GM19452 (cell line): ENCODE data around the gene SH2D5.

Experiments used
- ATAC-seq: cut with Tn5 transposase; IDR thresholded peaks from one replicate; pipeline ENCODE4 v1.9.1; 2021; ENCODE audit not compliant: unreplicated experiment

Gene SH2D5

DNA sequence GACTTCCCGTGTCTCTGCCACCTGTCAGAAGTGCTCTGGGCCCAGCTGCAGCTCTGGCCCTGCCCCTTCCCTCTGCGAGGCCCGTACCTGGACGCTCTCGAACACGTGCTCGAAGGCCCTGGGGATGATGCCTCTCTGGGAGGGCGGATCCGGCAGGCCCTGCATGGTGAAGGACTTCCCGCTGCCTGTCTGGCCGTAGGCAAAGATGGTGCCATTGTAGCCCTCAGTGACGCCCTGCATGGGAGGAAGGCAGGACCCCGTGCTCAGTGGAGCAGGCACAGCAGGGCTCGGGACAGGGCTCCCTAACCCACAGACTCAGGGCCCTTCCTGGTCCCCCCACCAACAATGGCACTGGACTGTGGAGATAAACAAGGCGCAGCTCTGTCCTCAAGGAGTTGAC, 17.1 kb downstream of the SH2D5 start:
- ATAC-seq: no peak

DNA sequence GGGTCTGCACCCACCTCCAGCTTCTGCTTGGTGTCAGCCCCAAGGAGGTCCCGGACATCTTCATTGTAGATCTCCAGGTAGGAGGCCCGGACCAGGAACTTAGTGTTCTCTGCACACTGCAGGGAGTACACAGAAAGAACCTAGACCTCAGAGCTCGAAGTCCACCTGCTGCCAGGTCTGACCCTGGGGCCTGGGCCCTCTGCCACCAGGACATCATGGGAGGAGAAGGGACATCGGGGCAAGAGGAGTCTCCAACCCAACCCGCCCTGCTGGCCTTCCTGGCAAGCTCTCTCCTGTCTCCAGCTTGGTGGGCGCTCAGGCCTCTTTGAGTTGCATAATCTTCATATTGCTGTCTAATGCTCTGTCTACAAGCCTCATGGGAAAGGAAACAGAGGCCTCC, 19.1 kb downstream of the SH2D5 start:
- no peak for ATAC-seq

DNA sequence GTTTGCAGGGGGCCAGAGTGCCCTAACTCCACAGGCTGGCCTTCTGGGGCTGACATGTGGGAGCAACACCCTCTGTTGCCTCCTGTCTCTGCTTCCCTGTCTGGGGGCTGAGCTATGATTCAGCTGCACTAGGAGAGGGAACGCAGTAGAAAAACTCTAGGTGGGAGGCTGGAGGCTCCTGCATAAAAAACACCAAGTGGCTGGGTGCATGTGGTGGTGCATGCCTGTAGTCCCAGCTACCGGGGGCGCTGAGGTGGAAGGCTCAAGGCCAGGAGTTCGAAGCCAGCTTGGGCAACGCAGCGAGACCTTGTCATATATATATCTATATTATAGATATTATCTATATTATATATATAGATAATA, 20.3 kb downstream of the SH2D5 start:
- ATAC-seq: no peak

DNA sequence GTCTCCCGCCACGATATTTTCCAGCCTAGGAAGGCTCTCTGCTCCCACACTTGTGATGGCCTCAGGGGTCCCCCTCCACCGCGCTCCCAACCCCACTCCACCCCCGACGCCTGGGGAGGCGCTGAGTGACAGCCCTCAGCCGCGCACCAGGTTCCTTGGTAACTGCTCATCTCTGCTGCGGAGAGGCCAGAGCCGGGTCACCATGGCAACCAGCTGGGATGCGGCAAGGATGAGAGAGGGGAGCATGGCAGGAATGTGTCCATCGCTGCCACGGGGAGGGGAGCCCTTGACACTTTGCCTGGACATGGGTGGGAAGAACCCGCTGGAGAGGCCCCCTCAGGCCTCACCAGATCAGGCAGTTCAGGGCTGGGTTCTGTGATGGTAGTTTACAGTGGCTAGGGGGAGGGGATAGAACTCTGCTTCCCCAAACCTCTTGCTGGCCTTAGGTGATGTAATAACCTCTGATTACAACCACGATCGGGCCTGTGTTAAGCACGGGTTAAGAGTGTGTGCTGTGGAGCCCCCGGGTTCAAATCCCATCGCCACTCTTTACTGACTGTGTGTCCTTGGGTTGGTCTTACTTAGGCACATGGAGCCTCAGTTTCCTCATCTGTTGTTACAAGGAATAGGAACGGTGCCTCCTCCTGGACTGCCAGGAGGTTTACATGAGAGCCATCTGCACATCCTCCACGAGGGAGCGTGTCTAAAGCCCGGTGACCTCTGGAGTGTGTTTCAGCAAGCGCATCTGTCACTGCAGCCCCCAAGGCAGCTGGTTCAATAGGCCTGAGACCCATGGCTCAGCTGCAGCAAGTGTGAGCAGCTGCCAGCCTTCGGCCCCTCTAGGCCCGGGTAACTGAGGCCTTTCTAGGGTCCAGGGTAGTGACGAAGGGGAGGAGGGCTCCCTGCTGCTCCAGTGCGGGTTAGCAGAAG, 21.0 kb downstream of the SH2D5 start:
- ATAC-seq: no peak

DNA sequence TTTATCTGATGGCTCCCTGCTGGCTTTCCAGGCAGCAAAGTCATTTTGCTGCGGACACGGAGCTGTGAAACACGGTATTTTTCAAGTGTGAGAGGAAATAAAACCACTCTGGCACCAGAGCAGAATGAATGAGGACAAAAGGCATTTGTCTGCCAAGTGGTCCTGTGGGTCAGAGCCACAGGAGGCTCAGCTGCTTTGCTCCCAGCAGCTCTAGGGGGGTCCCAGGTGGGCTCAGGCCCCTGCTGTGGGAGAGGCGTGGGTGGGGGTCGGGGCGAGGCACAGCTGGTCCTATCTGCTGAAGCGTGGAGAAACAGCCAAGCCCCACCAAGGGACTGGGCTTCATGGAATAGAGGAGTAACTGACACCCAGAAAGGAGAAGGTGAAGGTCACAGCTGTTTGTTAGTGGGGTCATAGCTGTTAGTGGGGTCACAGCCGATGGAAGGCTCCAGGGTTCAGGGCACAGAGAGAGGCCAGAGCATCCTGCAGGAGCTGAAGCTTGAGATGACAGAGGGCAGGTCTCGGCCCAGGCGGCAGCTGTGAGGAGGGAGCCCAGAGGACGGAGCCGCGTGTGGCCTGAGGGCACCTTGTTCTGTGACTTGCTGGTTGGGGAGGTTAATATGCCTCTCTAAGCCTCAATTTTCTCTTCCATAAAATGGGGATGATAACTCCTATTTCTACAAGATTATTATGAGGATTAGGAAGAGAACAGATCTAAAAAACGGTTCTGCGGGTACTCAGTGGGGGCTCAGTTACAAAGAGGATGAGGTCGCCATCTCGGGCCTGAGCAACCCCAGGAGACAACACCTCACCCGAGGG, 21.8 kb downstream of the SH2D5 start:
- no peak for ATAC-seq

DNA sequence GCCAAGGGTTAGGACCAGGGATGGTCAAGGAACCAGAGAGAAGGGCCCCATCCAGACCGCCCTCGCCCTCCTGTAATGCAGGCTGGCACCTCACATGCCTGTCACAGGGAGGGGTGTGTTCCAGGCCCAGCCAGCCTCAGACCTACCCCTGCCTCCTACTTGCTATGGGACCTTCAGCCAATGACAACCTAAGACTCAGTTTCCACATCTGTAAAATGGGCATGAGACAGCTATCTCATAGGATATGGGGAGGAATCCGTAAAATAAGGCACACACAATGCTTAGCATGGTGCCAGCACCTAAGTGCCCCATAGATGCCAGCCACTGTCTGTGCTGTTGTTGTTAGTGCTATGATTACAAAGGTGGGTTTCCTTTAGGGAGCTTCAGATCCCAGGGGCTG, 22.6 kb downstream of the SH2D5 start:
- no peak for ATAC-seq

DNA sequence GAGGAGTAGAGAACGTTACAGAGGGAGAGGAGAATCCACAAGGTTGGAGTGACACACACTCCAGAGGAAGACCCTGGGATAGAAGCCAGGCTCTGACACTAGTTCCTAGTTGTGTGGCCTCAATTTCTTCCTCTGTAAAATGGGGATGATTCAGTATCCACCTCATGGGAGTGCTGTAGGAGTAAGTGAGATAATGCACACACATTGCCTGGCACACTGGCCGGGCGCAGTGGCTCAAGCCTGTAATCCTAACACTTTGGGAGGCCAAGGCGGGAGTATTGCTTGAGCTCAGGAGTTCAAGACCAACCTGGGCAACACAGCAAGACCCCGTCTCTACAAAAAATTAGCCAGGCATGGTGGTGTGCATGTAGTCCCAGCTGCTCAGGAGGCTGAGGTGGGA, 23.6 kb downstream of the SH2D5 start:
- no peak for ATAC-seq

DNA sequence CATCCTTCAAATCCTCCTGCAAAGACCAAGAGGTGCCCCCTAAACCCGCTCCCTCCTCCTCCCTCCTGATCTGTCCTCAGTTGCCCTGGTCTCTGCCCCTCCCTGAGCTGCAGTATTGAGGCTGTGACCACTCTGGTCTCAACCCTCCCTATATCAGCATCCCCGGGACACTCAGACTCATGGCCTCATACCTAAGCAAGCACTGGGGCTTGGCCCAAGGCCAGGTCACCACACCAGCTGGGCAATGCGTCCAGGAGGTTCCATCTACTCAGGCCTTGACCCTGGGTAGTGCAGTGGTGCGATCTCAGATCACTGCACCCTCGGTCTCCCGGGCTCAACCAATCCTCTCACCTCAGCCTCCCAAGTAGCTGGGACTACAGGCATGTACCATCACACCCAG, 24.4 kb downstream of the SH2D5 start:
- no peak for ATAC-seq

DNA sequence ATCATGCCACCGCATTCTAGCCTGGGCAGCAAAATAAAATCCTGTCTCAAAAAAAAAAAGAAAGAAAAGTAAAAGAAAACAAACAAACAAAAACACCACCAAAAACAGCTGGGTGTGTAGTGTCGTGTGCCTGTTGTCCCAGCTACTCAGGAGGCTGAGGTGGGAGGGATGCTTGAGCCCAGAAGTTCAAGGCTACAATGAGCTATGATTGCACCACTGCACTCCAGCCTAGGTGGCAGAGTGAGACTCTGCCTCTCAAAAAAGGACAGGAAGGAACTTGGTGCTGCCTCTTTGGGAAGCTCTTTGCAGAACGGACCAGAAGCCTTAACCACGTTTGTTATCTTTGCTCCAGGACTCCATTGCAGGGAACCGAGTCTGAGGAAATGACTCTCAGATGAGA, 25.7 kb downstream of the SH2D5 start:
- ATAC-seq: no peak

DNA sequence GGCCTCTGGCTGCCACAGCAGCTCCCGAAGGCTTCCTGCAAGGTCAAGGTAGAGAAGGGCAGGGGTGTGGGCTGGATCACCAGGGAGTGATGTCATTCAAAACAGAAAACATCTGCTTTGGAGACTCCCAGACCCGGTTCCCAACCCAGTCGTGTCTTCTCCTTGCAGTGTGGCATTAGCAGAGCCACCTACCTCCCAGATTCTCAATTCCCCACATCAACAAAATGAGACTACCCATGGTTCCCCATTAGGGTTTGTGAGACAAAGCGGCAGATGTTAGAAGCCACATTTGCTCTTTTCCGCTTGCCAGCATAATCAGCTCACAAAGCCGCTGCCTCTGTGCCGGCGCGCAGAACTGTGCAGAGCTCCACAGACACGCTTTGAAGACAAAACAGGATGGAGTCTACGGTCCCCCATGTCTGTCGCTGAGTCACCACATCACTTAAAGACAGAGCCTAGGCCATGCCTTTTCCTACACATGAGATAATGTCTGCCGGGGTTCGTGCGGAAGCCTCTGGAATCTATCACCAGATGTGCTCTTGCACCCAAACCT, 27.2 kb downstream of the SH2D5 start:
- no peak for ATAC-seq

DNA sequence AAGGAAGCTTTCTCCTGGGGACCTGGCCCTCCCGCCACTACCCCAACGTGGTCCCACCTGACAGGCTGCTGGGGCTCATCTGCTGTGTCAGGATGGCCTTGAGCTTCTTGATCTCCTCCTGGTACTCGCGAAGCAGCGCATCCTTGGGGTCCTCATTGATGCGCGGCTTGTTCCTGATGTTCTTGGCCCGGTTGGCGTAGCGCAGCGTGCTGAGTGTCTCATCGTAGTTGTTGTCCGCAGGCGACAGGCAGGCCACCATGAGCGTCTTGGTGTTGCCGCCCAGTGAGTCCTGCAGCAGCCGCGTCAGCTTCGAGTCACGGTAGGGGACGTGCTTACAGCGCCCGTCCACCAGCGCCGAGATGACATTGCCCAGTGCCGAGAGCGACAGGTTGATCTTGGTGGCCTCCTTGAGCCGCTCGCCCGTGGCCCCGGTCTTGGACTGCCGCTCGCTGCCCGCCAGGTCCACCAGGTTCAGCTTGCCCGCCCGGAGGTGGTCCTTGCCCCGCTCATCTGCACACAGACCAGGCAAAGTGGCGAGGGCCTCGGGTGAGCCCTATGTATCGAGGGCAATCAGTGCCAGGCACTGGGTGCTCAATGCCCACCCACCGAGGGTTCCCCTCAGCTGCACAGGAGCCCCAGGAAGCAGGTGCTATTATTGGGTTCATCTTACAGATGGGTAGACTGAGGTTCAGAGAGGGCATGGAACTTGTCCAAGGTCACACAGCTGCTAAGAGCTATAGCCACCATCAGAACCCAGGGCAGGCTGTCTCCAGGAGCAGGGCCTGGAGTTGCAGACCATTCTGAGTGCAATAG, 27.9 kb downstream of the SH2D5 start:
- ATAC-seq: no peak

DNA sequence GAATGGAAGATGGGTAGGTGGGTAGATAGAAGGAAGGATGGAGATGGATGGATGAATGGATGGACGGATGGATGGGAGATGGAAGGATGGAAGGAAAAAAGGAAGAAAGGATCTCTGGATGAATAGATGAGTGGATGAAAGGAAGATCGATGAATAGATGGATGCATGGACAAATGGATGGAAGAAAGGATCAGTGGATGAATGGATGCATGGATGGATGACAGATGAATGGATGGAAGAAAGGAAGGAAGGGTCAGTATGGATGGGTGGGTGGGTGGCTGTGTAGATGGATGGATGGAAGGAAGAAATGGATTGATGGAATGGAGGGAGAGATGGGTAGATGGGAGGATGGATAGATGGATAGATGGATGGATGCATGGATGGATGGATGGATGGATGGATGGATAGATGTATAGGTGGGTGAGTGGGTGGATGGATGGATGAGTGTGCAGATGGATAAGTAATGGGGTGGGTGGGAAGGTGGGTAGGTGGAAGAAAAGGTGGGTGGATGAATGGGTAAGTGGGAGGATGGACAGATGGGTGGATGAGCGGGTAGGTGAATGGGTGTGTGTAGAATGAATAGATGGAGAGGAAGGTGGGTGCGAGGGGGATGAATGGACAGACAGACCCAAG, 29.3 kb downstream of the SH2D5 start:
- no peak for ATAC-seq

DNA sequence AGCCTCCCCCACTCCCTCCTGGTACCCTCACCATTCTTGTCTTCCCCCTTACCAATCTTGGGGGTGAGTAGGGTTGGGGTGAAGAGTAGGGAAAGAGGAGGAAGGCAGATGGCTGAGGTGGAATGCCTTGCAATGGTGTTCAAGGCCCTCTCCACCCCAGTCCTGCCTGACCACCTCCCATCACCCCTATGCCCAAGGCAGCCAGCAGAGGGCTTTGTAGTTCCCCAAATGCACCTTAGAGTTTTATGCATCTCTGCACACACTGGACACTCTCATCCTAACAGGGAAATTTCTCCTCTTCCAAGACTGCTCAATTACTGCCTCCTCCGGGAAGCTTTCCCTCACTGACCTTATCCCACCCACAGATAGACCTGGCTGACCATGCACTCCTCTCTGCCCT, 30.1 kb downstream of the SH2D5 start:
- ATAC-seq: no peak

DNA sequence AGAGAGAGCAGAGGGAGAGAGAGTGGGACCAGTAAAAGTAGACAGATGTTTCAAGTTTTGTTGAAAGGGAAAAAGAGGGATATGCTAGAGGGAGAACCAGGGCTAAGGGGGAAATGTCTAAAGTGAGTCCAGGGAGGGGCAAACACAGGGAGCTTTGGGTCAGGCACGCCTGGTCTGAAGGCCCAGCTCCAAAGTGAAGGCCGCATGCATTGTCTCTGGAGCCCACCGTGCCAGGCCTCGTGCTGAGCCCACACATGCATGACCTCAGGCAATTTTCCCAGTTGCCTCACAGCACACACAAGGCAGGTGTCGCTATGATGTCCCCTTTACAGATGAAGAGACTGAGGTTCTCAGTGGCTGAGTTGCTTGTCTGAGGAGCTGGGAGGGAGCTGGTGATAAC, 30.7 kb downstream of the SH2D5 start:
- no peak for ATAC-seq

DNA sequence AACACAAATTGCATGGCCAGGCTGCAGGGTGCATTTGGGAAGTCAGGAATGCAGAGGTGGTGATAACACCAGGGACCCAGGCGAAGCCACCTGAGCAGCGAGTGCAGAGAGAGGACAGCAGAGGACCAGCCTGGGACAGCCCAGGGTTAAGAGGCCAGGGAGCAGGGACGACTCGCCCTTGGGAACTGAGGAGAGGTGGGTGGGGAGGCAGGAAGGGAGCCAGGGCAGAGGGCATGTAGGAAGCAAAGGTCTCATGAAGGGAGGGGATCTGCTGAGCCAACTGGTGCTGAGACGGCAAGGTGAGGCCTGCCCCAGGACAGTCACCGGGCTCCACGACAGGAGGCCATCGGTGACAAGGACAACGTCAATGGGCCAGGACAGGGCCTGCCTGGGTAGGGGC, 31.1 kb downstream of the SH2D5 start:
- ATAC-seq: no peak

DNA sequence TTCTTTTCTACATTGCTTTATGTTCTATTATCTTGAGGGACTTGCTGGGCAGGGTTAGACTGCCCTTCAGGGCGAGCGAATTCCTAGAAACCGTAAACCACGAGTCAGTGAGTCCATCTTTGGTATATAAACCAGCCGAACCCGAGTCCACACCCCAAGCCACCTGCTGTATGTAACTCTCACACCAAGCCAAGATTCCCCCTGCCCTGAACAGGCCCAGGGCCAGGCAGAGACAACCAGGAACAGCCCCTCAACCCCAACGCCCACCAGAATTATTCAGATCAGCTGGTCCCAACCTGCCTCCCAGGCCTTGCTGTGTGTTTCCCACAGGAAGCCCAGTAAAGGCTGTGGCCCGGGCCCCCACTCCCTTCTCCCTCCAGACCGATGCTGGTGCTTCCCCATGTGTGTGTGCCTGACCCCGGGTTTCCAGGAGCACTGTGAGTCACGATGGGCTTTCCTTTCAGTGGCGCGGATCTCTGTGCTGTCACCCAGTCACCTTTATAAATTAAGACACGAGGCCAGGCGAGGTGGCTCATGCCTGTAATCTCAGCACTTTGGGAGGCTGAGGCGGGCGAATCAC, 31.8 kb downstream of the SH2D5 start:
- ATAC-seq: no peak

DNA sequence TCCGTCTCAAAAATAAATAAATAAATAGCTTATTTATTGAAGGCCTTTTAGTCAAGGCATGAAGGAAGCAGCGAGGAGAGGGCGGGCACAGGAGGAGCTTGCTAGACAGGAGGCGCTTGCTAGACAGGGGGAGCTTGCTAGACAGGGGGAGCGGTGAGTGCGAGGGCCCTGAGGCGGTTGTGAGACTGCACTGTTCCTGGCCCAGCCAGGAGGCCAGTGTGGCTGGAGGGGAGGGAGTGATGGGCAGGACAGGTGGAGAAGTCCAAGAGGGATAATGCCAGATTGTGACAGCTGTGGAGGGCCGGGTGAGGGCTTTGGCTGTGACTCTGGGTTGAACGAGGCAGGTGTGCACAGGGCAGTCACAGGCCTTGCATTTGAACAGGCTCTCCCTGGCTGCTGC, 32.9 kb downstream of the SH2D5 start:
- ATAC-seq: no peak

DNA sequence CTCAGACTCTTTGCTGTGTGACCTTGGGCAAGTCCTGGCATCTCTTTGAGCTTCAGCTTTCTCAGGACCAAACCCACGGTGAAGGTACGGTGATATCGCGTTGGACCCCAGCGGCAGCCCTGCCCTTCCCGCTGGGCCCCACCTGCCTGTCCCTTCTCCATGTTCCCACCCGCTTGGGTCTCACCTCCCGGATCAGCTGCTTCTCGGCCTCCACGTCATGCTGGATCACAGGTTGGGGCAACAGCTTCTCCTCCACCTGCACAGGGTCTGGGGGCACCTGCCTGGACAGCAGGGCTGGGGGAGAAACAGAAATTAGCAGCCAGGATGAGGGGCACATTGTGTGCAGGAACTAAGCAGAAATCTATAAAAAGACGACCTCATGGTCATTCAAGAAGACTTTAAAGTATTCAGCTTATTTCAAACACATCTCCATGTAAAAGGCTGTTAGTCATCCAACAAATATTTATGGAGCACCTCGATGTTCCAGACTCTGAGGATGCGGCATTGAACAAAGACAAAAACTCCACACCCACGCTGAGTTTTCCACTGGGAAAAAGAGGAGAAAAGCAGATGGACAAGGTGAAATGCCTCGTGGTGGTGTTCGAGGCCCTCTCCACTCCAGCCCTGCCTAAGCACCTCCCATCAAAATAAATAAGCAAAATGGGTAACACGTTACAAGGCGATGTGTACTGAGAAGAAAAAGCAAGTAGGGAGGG, 34.1 kb downstream of the SH2D5 start:
- no peak for ATAC-seq

DNA sequence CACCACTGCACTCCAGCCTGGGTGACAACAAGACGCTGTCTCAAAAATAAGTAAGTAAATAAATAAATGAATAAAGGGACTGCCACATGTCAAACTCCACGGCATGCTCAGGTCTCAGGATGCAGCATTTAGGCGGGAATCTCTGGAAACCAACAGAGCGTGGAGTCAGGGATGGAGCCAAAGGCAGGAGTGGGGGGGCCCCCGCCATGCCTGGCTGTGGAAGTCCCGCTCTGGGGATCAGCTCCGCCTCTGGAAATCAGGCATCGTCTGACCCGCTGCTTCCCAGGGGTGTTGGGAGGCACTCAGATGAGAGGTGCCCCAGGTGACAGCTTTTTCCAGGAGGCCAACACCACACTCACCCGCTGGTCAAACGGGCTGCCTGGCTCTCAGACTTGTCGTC, 34.9 kb downstream of the SH2D5 start:
- ATAC-seq: no peak
